ENCODE results near the gene KIF1A. TPM values are rescaled to one million over a fixed set of nuclear protein-coding genes. Genes with fewer than 3 reads are reported as not detected.

Gene KIF1A
- total and polyA plus RNA-seq, 8 donors: 0.42 to 6.4 (median 1.9) TPM

GRCh38 chr2:240721596-240722180, 98.3 kb downstream of the KIF1A start:
- no peak overlapping the region for H3K4me3 ChIP-seq
- H3K4me1 ChIP-seq: no peaks in the 10 kb centered on the region
- TF ChIP-seq, protein P1, sequence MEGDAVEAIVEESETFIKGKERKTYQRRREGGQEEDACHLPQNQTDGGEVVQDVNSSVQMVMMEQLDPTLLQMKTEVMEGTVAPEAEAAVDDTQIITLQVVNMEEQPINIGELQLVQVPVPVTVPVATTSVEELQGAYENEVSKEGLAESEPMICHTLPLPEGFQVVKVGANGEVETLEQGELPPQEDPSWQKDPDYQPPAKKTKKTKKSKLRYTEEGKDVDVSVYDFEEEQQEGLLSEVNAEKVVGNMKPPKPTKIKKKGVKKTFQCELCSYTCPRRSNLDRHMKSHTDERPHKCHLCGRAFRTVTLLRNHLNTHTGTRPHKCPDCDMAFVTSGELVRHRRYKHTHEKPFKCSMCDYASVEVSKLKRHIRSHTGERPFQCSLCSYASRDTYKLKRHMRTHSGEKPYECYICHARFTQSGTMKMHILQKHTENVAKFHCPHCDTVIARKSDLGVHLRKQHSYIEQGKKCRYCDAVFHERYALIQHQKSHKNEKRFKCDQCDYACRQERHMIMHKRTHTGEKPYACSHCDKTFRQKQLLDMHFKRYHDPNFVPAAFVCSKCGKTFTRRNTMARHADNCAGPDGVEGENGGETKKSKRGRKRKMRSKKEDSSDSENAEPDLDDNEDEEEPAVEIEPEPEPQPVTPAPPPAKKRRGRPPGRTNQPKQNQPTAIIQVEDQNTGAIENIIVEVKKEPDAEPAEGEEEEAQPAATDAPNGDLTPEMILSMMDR (IDR thresholded peaks at IDR 0.05): no peak
- ATAC-seq (no peak), DNase-seq (peak in 1 of 4 donors; percentile 62)
- H3K27ac ChIP-seq: no peak overlapping the region
- no peaks in the 10 kb centered on the region for H3K9me3 ChIP-seq
- H3K36me3 ChIP-seq: no peaks in the 10 kb centered on the region
- peaks cover 0 to under 1% of the 10 kb centered on the region in 2 donors for H3K27me3 ChIP-seq
- intact Hi-C loops (cut with DNase I): no loop called here

- no peaks in the 10 kb centered on the region for H3K9me3 ChIP-seq
- H3K36me3 ChIP-seq: no peaks in the 10 kb centered on the region
- no peak overlapping the region for H3K4me3 ChIP-seq
- no peak for ATAC-seq
- TF ChIP-seq, protein P1 (IDR thresholded peaks at IDR 0.05): no peak
- no peaks in the 10 kb centered on the region for H3K4me1 ChIP-seq
- peaks cover 0 to 5% of the 10 kb centered on the region in 2 donors for H3K27me3 ChIP-seq
- peak in 1 of 4 donors; percentile 73 for DNase-seq
- intact Hi-C loops (cut with DNase I): no loop called here
- no peak overlapping the region for H3K27ac ChIP-seq
These were observed 99.1 kb downstream of the KIF1A start for GRCh38 chr2:240720686-240721595.

DNA sequence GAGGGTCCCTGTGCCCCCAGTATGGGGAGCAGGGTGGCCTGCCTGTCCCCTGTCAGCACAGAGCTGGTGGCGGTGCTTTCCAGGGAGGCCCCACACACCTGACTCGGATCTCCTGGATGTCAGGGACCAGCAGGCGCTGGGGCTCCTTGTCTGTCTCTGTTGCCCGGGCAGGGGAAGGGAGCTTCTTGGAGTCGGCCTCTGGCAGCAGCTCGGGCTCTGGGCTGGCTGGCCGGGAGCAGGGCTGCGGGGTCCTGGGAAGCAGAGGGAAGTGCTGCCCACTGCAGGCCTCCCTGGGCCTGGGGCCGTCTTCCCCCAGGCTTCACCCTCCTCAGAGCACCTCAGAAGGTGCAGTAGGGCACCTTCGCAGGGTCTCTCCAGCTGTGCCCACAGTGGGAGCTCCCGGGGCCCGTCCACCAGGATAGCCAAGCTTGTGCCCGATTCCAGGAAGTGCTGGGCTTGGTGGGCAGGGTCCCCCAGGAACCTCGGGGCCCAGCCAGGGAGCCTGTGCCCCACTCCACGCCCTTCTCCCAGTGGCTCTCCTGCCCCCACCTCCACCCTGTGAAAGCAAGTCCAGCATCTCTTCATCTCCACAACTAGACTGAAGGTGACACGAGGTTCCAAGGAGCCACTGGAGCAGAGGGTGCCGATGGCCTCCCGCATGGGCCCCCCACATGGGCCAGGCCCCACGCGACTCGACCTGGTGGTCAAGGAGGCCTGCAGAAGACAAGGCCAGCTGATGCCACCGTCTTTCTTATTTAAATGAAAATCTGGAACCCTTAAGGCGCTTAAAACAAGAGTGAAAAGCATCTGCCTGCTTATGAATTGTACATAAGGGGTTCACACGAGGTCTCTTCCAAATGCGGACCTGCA, 100.1 kb downstream of the KIF1A start:
- intact Hi-C loops (cut with DNase I): no loop called here

GRCh38 chr2:240718896-240719490, 101.0 kb downstream of the KIF1A start:
- Histone ChIP-seq H3K27me3 (peaks cover 0 to 5% of the 10 kb centered on the region in 2 donors), H3K9me3 (no peaks in the 10 kb centered on the region), H3K4me3 (no peak overlapping the region), H3K27ac (no peak overlapping the region), H3K4me1 (no peaks in the 10 kb centered on the region), H3K36me3 (no peaks in the 10 kb centered on the region)
- peak in 1 of 4 donors; percentile 70 for DNase-seq
- TF ChIP-seq, protein P1 (IDR thresholded peaks at IDR 0.05): no peak
- ATAC-seq: no peak
- intact Hi-C loops (cut with DNase I): no loop called here

More for the DNA sequence above, 100.1 kb downstream of the KIF1A start:
- TF ChIP-seq, protein P1 (IDR thresholded peaks at IDR 0.05): no peak
- Histone ChIP-seq H3K4me1 (no peaks in the 10 kb centered on the region), H3K36me3 (no peaks in the 10 kb centered on the region), H3K4me3 (no peak overlapping the region), H3K27me3 (peaks cover 0 to 5% of the 10 kb centered on the region in 2 donors), H3K27ac (no peak overlapping the region), H3K9me3 (no peaks in the 10 kb centered on the region)
- DNase-seq (peak in 1 of 4 donors; percentile 70), ATAC-seq (no peak)
